Measurements from ENCODE around the gene PLXNB1. TPM values are rescaled to one million over a fixed set of nuclear protein-coding genes. Genes with fewer than 3 reads are reported as not detected.

The PLXNB1 gene
- total and polyA plus RNA-seq, 2 of the 13 experiments (the other 11 are each of a cell fraction or from before 2014, with no cell fraction given) = 86.0 to 143 TPM

DNA sequence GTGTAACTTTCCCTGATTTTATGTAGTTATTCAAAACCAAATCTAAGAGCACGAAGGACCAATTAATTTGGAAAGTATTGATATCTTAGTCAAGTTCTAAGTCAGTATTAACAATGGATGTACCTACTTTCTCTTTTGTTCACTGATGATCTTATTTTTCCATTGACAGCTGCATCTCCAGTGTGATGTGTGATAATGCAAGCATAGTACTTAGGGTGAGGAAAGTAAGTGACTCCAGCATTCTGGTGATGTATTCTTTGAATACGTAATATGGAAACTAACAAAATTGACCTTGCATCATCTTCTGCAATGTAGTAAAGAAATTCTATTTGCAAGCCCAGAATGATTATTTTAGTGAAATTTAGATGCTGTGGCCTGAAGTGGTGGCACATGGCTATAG, 35.5 kb downstream of the PLXNB1 start:
- Histone ChIP-seq H3K9me3 (ENCODE audit: low read length) (no peaks in the 10 kb centered on the region), H4K20me1 (ENCODE audit: insufficient read depth, low read length) (peaks cover 4% of the 10 kb centered on the region; the same call in 1 of the 2 replicates), H3K4me1 (ENCODE audit: insufficient read depth, low read length) (peaks cover 20% of the 10 kb centered on the region), H3K27me3 (ENCODE audit: control insufficient read depth in 1 of 2, insufficient read depth in 2 of 2, low read length in 2 of 2) (no peaks in the 10 kb centered on the region; a peak in 1 of 5 replicates), H2AFZ (ENCODE audit: low read length) (no peak overlapping the region), H3K4me2 (ENCODE audit: low read depth, low read length) (no peak overlapping the region), H3K9ac (ENCODE audit: insufficient read depth, low read depth, low read length) (no peak overlapping the region), H3K79me2 (ENCODE audit: insufficient read depth, low read length) (no peaks in the 10 kb centered on the region), H3K27ac (ENCODE audit: extremely low read length, insufficient read depth, low read length) (no peak overlapping the region), H3K4me3 (replicated peaks in 1 of 3; ENCODE audit: insufficient read depth in 1 of 3, low read depth in 2 of 3, low read length in 3 of 3) (no peak overlapping the region), H3K36me3 (replicated peaks in 1 of 2; ENCODE audit: control insufficient read depth in 1 of 2, insufficient read depth in 2 of 2, low read length in 2 of 2) (no peaks in the 10 kb centered on the region)
- TF ChIP-seq SMARCE1 (IDR thresholded peaks at IDR 0.05; ENCODE audit: borderline replicate concordance) (no peak), HNRNPLL (IDR thresholded peaks at IDR 0.05; ENCODE audit: low read depth, low read length, poor library complexity, severe bottlenecking) (no peak), HNF4A (CRISPR knock-in tag; IDR thresholded peaks at IDR 0.05) (no peak), ZNF619 (CRISPR knock-in tag; IDR thresholded peaks at IDR 0.05) (no peak)
- intact Hi-C loops (cut with micrococcal nuclease; ENCODE audit: unreplicated experiment) = no loop called here
- in situ Hi-C loops (cut with HindIII; ENCODE audit: extremely low pct_ligation_motif_present, low pct_unique_long_range_greater_than_20kb) = no loop called here
- FAIRE-seq (no peak), DNase-seq (ENCODE audit: low spot score) (no peak), ATAC-seq (no peak)
- 42% methylated on average over 2 of the region's 2 CpGs for WGBS (ENCODE audit: low lambda C conversion rate)
- no TSS peak for BruUV-seq (replicated peaks)
- ChIA-PET POLR2A (interaction anchor here (0.9 kb wide), 1 partner anchor 42 kb away, joined by 3 read pairs; no protein-coding TSS in a partner anchor), CTCF (ENCODE audit: low intra/inter-chr PET ratio, low total read pairs) (no interaction called here)

- H3K36me3 ChIP-seq (replicated peaks in 1 of 2; ENCODE audit: control insufficient read depth in 1 of 2, insufficient read depth in 2 of 2, low read length in 2 of 2) = no peaks in the 10 kb centered on the region
- H3K27me3 ChIP-seq (ENCODE audit: control insufficient read depth in 1 of 2, insufficient read depth in 2 of 2, low read length in 2 of 2) = no peaks in the 10 kb centered on the region; a peak in 1 of 5 replicates
- ChIA-PET POLR2A (interaction anchor here (0.6 to 1.3 kb wide), 2 partner anchors 15 to 51 kb away, joined by 3 to 4 read pairs; partner anchors contain the start of gene CCDC51), CTCF (ENCODE audit: low intra/inter-chr PET ratio, low total read pairs) (no interaction called here)
- intact Hi-C loops (cut with micrococcal nuclease; ENCODE audit: unreplicated experiment) (no loop called here), in situ Hi-C loops (cut with HindIII; ENCODE audit: extremely low pct_ligation_motif_present, low pct_unique_long_range_greater_than_20kb) (no loop called here)
- no peak overlapping the region for H3K4me3 ChIP-seq (replicated peaks in 1 of 3; ENCODE audit: insufficient read depth in 1 of 3, low read depth in 2 of 3, low read length in 3 of 3)
- H4K20me1 ChIP-seq (ENCODE audit: insufficient read depth, low read length) = no peaks in the 10 kb centered on the region
- FAIRE-seq (peak; percentile 47), DNase-seq (ENCODE audit: low spot score) (no peak), ATAC-seq (peak; percentile 55; the same call in 2 of the 3 replicates)
- TF ChIP-seq ARNT (IDR thresholded peaks at IDR 0.05) = no peak
- 0 out of 2 replicates have a peak, but pooled peaks have one; percentile 18 for TF ChIP-seq PAXIP1 (CRISPR knock-in tag; conservative IDR thresholded peaks at IDR 0.05)
- TF ChIP-seq BCL6 (CRISPR knock-in tag; IDR thresholded peaks at IDR 0.05) = peak; percentile 73
- TF ChIP-seq NR2F2 (IDR thresholded peaks at IDR 0.05; ENCODE audit: borderline replicate concordance, low read depth) = 0 out of 2 replicates have a peak, but pooled peaks have one; percentile 29
- TF ChIP-seq KLF15 (CRISPR knock-in tag; IDR thresholded peaks at IDR 0.05; ENCODE audit: borderline replicate concordance) = no peak
- TF ChIP-seq ZNF589 (CRISPR knock-in tag; conservative IDR thresholded peaks at IDR 0.05) = no peak
- peak; percentile 52; the same call in 1 of the 2 replicates for TF ChIP-seq RARA (CRISPR knock-in tag; IDR thresholded peaks at IDR 0.05)
- TF ChIP-seq ZNF749 (CRISPR knock-in tag; IDR thresholded peaks at IDR 0.05; ENCODE audit: borderline replicate concordance) = no peak
- TF ChIP-seq HNF4A (CRISPR knock-in tag; IDR thresholded peaks at IDR 0.05) = 0 out of 2 replicates have a peak, but pooled peaks have one; percentile 9
- 0 out of 2 replicates have a peak, but pooled peaks have one; percentile 15 for TF ChIP-seq HHEX (CRISPR knock-in tag; IDR thresholded peaks at IDR 0.05)
- no peak for TF ChIP-seq FOXP1 (IDR thresholded peaks at IDR 0.05)
- TF ChIP-seq FOXP1 (CRISPR knock-in tag; IDR thresholded peaks at IDR 0.05) = 0 out of 2 replicates have a peak, but pooled peaks have one; percentile 10
- H3K9me3 ChIP-seq (ENCODE audit: low read length) = no peaks in the 10 kb centered on the region
- no TSS peak for BruUV-seq (replicated peaks)
- peaks cover 11% of the 10 kb centered on the region for H3K4me1 ChIP-seq (ENCODE audit: insufficient read depth, low read length)
- H3K9ac ChIP-seq (ENCODE audit: insufficient read depth, low read depth, low read length) = no peak overlapping the region
- no peaks in the 10 kb centered on the region for H3K79me2 ChIP-seq (ENCODE audit: insufficient read depth, low read length)
- no peak overlapping the region for H3K27ac ChIP-seq (ENCODE audit: extremely low read length, insufficient read depth, low read length)
- 3% methylated on average over 2 of the region's 2 CpGs for WGBS (ENCODE audit: low lambda C conversion rate)
- H3K4me2 ChIP-seq (ENCODE audit: low read depth, low read length) = no peak overlapping the region
- no peak overlapping the region for H2AFZ ChIP-seq (ENCODE audit: low read length)
These were observed 40.9 kb downstream of the PLXNB1 start for GRCh38 chr3:48388966-48389365.

Data from HepG2 (cell line).